Esophagus squamous epithelium (tissue), 4 donors: Measurements from ENCODE around the gene CCNY.

Experiments used
- CTCF ChIP-seq, 6 experiments: fragments of 450-650 bp in 4 of 6; fragments of 200-600 bp in 2 of 6; sonication (generic) in 2 of 6; IDR thresholded peaks; one replicate each; pipeline ENCODE4 v1.5.1; 2016 to 2019; ENCODE audit warnings: antibody characterized with exemption in 6 of 6, mild to moderate bottlenecking in 4 of 6, moderate library complexity in 4 of 6
- POLR2A ChIP-seq, 4 donors: fragments of 450-650 bp; IDR thresholded peaks; one replicate each; pipeline ENCODE4 v1.6.1; 2017; ENCODE audit warnings: antibody characterized with exemption in 4 of 4, mild to moderate bottlenecking in 4 of 4, moderate library complexity in 3 of 4

- TF ChIP-seq CTCF (IDR thresholded peaks at IDR 0.05) = no peak
- no peak for TF ChIP-seq POLR2A (IDR thresholded peaks at IDR 0.05)
Observed at GRCh38 chr10:35492386-35493195, 156.3 kb downstream of the CCNY start.
